ENCODE data around the gene LRRC45.
A peak's percentile ranks its signal among the peaks of the same experiment; 100 is the strongest.

The LRRC45 gene

GRCh38 chr17:82046903-82047302 lies 23.8 kb downstream of the LRRC45 start:
- no peak overlapping the region for H3K27ac ChIP-seq (ENCODE audit: low read length)
- no peak overlapping the region for H3K4me3 ChIP-seq (ENCODE audit: low read length)
- H3K27me3 ChIP-seq (ENCODE audit: control insufficient read depth, insufficient read depth, low read length): no peaks in the 10 kb centered on the region
- H3K36me3 ChIP-seq (ENCODE audit: control insufficient read depth, low read depth, low read length): peaks cover 5% of the 10 kb centered on the region
- H3K4me1 ChIP-seq (ENCODE audit: control insufficient read depth, low read depth, low read length): peaks cover 7% of the 10 kb centered on the region
- no peaks in the 10 kb centered on the region for H3K9me3 ChIP-seq (ENCODE audit: control insufficient read depth, low read depth, low read length)
- H3K9ac ChIP-seq (ENCODE audit: low read length): no peak overlapping the region

DNA sequence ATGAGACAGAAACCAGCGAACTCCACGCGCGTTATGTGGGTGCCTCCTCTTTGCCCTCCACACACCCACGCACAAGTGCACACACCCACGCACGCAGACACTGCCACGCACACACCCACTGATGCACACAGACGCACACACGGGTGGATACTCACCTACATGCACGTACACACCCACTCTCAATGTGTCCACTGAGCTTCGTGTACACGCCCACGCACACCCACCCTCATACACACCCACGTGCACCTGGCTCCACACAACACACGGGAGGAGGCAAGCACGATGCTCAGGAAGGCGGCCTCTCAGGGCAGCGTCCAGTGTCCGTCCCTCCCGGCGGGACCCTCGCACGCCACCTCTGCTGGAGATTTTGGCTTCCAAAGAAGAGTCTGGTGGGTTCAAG lies 24.3 kb downstream of the LRRC45 start:
- no peak overlapping the region for H3K9ac ChIP-seq (ENCODE audit: low read length)

GRCh38 chr17:82047914-82048570 lies 24.9 kb downstream of the LRRC45 start:
- Histone ChIP-seq H3K9ac (ENCODE audit: low read length) (no peak overlapping the region), H3K4me3 (ENCODE audit: low read length) (no peak overlapping the region), H3K36me3 (ENCODE audit: control insufficient read depth, low read depth, low read length) (peaks cover 5% of the 10 kb centered on the region), H3K27ac (ENCODE audit: low read length) (no peak overlapping the region), H3K9me3 (ENCODE audit: control insufficient read depth, low read depth, low read length) (no peaks in the 10 kb centered on the region), H3K4me1 (ENCODE audit: control insufficient read depth, low read depth, low read length) (peaks cover 7% of the 10 kb centered on the region), H3K27me3 (ENCODE audit: control insufficient read depth, insufficient read depth, low read length) (no peaks in the 10 kb centered on the region)

More for the DNA sequence above, 24.3 kb downstream of the LRRC45 start:
- Histone ChIP-seq H3K27me3 (ENCODE audit: control insufficient read depth, insufficient read depth, low read length) (no peaks in the 10 kb centered on the region), H3K27ac (ENCODE audit: low read length) (no peak overlapping the region), H3K9me3 (ENCODE audit: control insufficient read depth, low read depth, low read length) (no peaks in the 10 kb centered on the region), H3K4me3 (ENCODE audit: low read length) (no peak overlapping the region), H3K36me3 (ENCODE audit: control insufficient read depth, low read depth, low read length) (peaks cover 5% of the 10 kb centered on the region), H3K4me1 (ENCODE audit: control insufficient read depth, low read depth, low read length) (peaks cover 7% of the 10 kb centered on the region)

- H3K27me3 ChIP-seq (ENCODE audit: control insufficient read depth, insufficient read depth, low read length): no peaks in the 10 kb centered on the region
- no peak overlapping the region for H3K9ac ChIP-seq (ENCODE audit: low read length)
- no peak overlapping the region for H3K27ac ChIP-seq (ENCODE audit: low read length)
- H3K36me3 ChIP-seq (ENCODE audit: control insufficient read depth, low read depth, low read length): peaks cover 8% of the 10 kb centered on the region
- no peak overlapping the region for H3K4me3 ChIP-seq (ENCODE audit: low read length)
- H3K4me1 ChIP-seq (ENCODE audit: control insufficient read depth, low read depth, low read length): peaks cover 4% of the 10 kb centered on the region
- H3K9me3 ChIP-seq (ENCODE audit: control insufficient read depth, low read depth, low read length): no peaks in the 10 kb centered on the region
Observed at GRCh38 chr17:82048571-82048971, 25.5 kb downstream of the LRRC45 start.

- Histone ChIP-seq H3K36me3 (ENCODE audit: control insufficient read depth, low read depth, low read length) (peaks cover 12% of the 10 kb centered on the region), H3K27ac (ENCODE audit: low read length) (no peak overlapping the region), H3K27me3 (ENCODE audit: control insufficient read depth, insufficient read depth, low read length) (no peaks in the 10 kb centered on the region), H3K4me3 (ENCODE audit: low read length) (no peak overlapping the region), H3K9ac (ENCODE audit: low read length) (no peak overlapping the region), H3K9me3 (ENCODE audit: control insufficient read depth, low read depth, low read length) (no peaks in the 10 kb centered on the region), H3K4me1 (ENCODE audit: control insufficient read depth, low read depth, low read length) (no peaks in the 10 kb centered on the region)
Observed at GRCh38 chr17:82049106-82049505, 26.0 kb downstream of the LRRC45 start.

DNA sequence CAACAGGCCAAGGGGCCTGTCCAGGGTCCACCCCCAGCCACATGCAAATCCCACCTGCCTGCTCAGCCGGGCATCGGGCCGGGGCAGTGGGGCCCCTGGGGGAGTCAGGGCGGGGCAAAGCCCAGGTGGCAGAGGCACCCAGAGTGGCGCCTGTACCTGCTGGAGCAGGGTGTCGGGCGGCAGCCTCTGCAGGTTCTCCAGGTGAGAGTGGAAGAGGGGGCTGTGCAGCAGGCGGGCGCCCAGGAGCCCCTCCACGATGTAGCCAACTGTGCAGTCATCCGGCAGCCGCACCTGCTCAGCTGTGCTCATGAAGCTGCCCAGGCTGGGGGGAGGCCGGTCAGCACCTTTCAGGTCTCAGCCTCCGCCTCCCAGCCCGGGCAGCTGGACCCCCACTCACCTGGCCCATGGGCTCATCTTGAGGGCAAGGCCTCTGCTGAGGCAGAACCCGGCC lies 26.4 kb downstream of the LRRC45 start:
- Histone ChIP-seq H3K36me3 (ENCODE audit: control insufficient read depth, low read depth, low read length) (peaks cover 13% of the 10 kb centered on the region), H3K27me3 (ENCODE audit: control insufficient read depth, insufficient read depth, low read length) (no peaks in the 10 kb centered on the region), H3K27ac (ENCODE audit: low read length) (no peak overlapping the region), H3K4me1 (ENCODE audit: control insufficient read depth, low read depth, low read length) (no peaks in the 10 kb centered on the region), H3K9me3 (ENCODE audit: control insufficient read depth, low read depth, low read length) (no peaks in the 10 kb centered on the region), H3K4me3 (ENCODE audit: low read length) (no peak overlapping the region), H3K9ac (ENCODE audit: low read length) (no peak overlapping the region)

GRCh38 chr17:82050152-82050760 lies 27.2 kb downstream of the LRRC45 start:
- H3K4me1 ChIP-seq (ENCODE audit: control insufficient read depth, low read depth, low read length): no peaks in the 10 kb centered on the region
- no peak overlapping the region for H3K27ac ChIP-seq (ENCODE audit: low read length)
- peaks cover 20% of the 10 kb centered on the region for H3K36me3 ChIP-seq (ENCODE audit: control insufficient read depth, low read depth, low read length)
- H3K27me3 ChIP-seq (ENCODE audit: control insufficient read depth, insufficient read depth, low read length): no peaks in the 10 kb centered on the region
- peak overlapping the region; percentile 52 for H3K4me3 ChIP-seq (ENCODE audit: low read length)
- H3K9ac ChIP-seq (ENCODE audit: low read length): no peak overlapping the region
- no peaks in the 10 kb centered on the region for H3K9me3 ChIP-seq (ENCODE audit: control insufficient read depth, low read depth, low read length)

GRCh38 chr17:82050761-82051641 lies 27.9 kb downstream of the LRRC45 start:
- H3K27me3 ChIP-seq (ENCODE audit: control insufficient read depth, insufficient read depth, low read length): no peaks in the 10 kb centered on the region
- no peaks in the 10 kb centered on the region for H3K4me1 ChIP-seq (ENCODE audit: control insufficient read depth, low read depth, low read length)
- H3K36me3 ChIP-seq (ENCODE audit: control insufficient read depth, low read depth, low read length): peaks cover 25% of the 10 kb centered on the region
- no peak overlapping the region for H3K9ac ChIP-seq (ENCODE audit: low read length)
- peak overlapping the region; percentile 52 for H3K4me3 ChIP-seq (ENCODE audit: low read length)
- H3K9me3 ChIP-seq (ENCODE audit: control insufficient read depth, low read depth, low read length): no peaks in the 10 kb centered on the region
- H3K27ac ChIP-seq (ENCODE audit: low read length): no peak overlapping the region

DNA sequence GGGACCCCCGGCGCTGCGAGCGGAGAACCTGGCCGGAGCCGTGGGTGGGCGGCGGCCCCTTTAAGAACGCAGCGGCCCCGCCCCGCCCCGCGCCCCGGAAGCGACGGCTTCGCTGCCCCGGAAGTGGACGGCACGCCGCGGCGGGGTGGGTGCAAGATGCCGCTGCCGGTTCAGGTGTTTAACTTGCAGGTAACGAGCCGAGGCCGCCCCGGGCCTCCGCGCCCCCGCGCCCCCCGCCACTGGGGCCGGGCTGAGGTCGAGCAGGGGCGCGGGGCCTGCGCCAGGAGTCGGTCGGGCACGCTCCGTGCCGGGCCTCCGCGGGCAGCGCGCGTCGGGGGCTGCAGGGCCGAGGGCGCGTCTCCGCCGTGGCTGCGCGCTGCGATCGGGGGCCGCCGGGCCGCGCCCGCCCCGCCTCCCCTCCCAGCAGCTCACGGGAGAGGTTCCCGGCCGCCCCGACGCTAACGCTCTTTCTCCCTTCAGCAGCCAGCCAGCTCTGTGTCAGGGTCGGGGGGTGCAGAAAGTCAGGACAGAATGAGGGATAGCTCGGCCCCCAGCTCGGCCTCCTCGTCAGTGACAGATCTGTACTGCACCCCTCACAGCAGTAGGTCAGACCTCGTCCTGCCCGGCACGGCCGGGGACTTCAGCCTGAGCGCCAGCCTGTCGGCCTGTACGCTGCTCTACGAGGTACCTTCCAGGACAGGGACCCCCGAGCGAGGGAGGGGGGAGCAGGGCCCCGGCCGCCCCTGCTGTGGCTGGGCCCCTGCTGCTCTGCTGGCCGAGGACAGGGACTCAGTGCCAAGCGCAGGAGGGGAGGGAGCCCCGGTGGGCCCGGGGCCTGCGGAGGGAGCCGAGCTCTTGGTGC lies 28.9 kb downstream of the LRRC45 start, which contains the start of the genes GPS1 and RFNG:
Gene GPS1 (plus strand): TSS at position 123 of the 862 bp plus-strand sequence. CDS start 34 bp downstream, at position 157.
Gene RFNG (minus strand): TSS at position 36 of the 862 bp plus-strand sequence. CDS start 45 bp downstream, outside the sequence.
- no peaks in the 10 kb centered on the region for H3K4me1 ChIP-seq (ENCODE audit: control insufficient read depth, low read depth, low read length)
- no peak within 1 kb of the TSS for H3K27ac ChIP-seq (ENCODE audit: low read length)
- H3K9me3 ChIP-seq (ENCODE audit: control insufficient read depth, low read depth, low read length): no peaks in the 10 kb centered on the region
- H3K36me3 ChIP-seq (ENCODE audit: control insufficient read depth, low read depth, low read length): peaks cover 35% of the 10 kb centered on the region
- peak within 1 kb of the TSS; percentile 85 for H3K4me3 ChIP-seq (ENCODE audit: low read length)
- no peaks in the 10 kb centered on the region for H3K27me3 ChIP-seq (ENCODE audit: control insufficient read depth, insufficient read depth, low read length)
- peak within 1 kb of the TSS; percentile 62 for H3K9ac ChIP-seq (ENCODE audit: low read length)

- peak overlapping the region; percentile 62 for H3K9ac ChIP-seq (ENCODE audit: low read length)
- H3K4me3 ChIP-seq (ENCODE audit: low read length): peak overlapping the region; percentile 85
- H3K36me3 ChIP-seq (ENCODE audit: control insufficient read depth, low read depth, low read length): peaks cover 36% of the 10 kb centered on the region
- no peaks in the 10 kb centered on the region for H3K4me1 ChIP-seq (ENCODE audit: control insufficient read depth, low read depth, low read length)
- no peaks in the 10 kb centered on the region for H3K9me3 ChIP-seq (ENCODE audit: control insufficient read depth, low read depth, low read length)
- H3K27me3 ChIP-seq (ENCODE audit: control insufficient read depth, insufficient read depth, low read length): no peaks in the 10 kb centered on the region
- no peak overlapping the region for H3K27ac ChIP-seq (ENCODE audit: low read length)
Observed at GRCh38 chr17:82052638-82053059, 29.5 kb downstream of the LRRC45 start.

Data from iPS-18a (cell line).